SKM-1 (cell line): ENCODE data around the gene FARP2.
A peak's percentile ranks its signal among the peaks of the same experiment; 100 is the strongest.
"Not testable (repeated sequence)": the region's sequence is repeated elsewhere in the genome, so short reads cannot be mapped to it uniquely, and the experiment has no call there.

Source experiments
- DNase-seq: peaks from one replicate; lab custom pipeline; 2025; ENCODE audit not compliant: unreplicated experiment; lab: John Stamatoyannopoulos, UW

FARP2 gene

GRCh38 chr2:241355983-241356870, at the start of gene FARP2:
Gene FARP2, plus strand, starts transcription at chr2:241356285. Its CDS starts 16,823 bp downstream, at chr2:241373108.
- peak; percentile 82 for DNase-seq

GRCh38 chr2:241307055-241307454, 49.0 kb upstream of the FARP2 start:
- DNase-seq = no peak

GRCh38 chr2:241308267-241308666, 47.8 kb upstream of the FARP2 start:
- DNase-seq = no peak

- DNase-seq = no peak
These were observed 47.1 kb upstream of the FARP2 start for GRCh38 chr2:241308832-241309500.

- peak; percentile 82 for DNase-seq
These were observed 46.4 kb upstream of the FARP2 start for GRCh38 chr2:241309684-241310117.

- no peak for DNase-seq
These were observed 45.0 kb upstream of the FARP2 start for GRCh38 chr2:241310917-241311566.

- DNase-seq = no peak
These were observed 44.0 kb upstream of the FARP2 start for GRCh38 chr2:241312082-241312481.

- no peak for DNase-seq
These were observed 42.5 kb upstream of the FARP2 start for GRCh38 chr2:241313543-241314095.

- DNase-seq = peak; percentile 57
These were observed 41.6 kb upstream of the FARP2 start for GRCh38 chr2:241314226-241315092.

GRCh38 chr2:241315093-241315878, 40.8 kb upstream of the FARP2 start, which contains the start of gene HDLBP:
Gene HDLBP, minus strand, starts transcription at chr2:241315672. Its CDS starts 48,803 bp downstream, at chr2:241266869.
- peak; percentile 98 for DNase-seq

GRCh38 chr2:241315879-241316631, 40.0 kb upstream of the FARP2 start, which contains the start of gene SEPTIN2:
Gene SEPTIN2, plus strand, starts transcription at chr2:241315925. Its CDS starts 8,308 bp downstream, at chr2:241324233.
- no peak for DNase-seq

GRCh38 chr2:241316825-241317224, 39.3 kb upstream of the FARP2 start:
- no peak for DNase-seq

- DNase-seq = no peak
These were observed 38.7 kb upstream of the FARP2 start for GRCh38 chr2:241317391-241317790.

- not testable (repeated sequence) for DNase-seq
These were observed 37.3 kb upstream of the FARP2 start for GRCh38 chr2:241318830-241319229.

GRCh38 chr2:241320394-241320793, 35.7 kb upstream of the FARP2 start:
- DNase-seq = no peak

GRCh38 chr2:241321033-241321432, 35.1 kb upstream of the FARP2 start:
- DNase-seq = no peak

- DNase-seq = no peak
These were observed 34.2 kb upstream of the FARP2 start for GRCh38 chr2:241321886-241322285.

GRCh38 chr2:241323778-241324177, 32.3 kb upstream of the FARP2 start:
- DNase-seq = no peak

- DNase-seq = peak; percentile 10
These were observed 31.3 kb upstream of the FARP2 start for GRCh38 chr2:241324775-241325174.
